Activated T-helper 1 cell treated with anti-CD3 and anti-CD28 coated beads, Interleukin-12 subunit alpha, Interleukin-12 subunit beta, Interleukin-2, Interleukin-4 antibody, amounts not matched to agents 30 ng/mL and 10 ng/mL and 1 ng/mL, durations not matched to agents 14 hours and 24 hours and 36 hours (primary cell): ENCODE data around the gene LTBP1. TPM values are rescaled to one million over a fixed set of nuclear protein-coding genes. Genes with fewer than 3 reads are reported as not detected.

Source experiments
- DNase-seq: peaks from one replicate; pipeline ENCODE4 v3.0.0; 2021; ENCODE audit warnings: low spot score
- H3K27ac Mint-ChIP-seq: one replicate; pipeline ENCODE4 v1.8.0; 2021; ENCODE audit warnings: mild to moderate bottlenecking, mixed read lengths
- H3K27me3 Mint-ChIP-seq: one replicate; pipeline ENCODE4 v1.8.0; 2022; ENCODE audit warnings: mild to moderate bottlenecking, moderate library complexity, mixed read lengths; ENCODE audit not compliant: insufficient read depth
- H3K36me3 Mint-ChIP-seq: one replicate; pipeline ENCODE4 v1.8.0; 2021; ENCODE audit warnings: low read depth, mixed read lengths
- H3K4me1 Mint-ChIP-seq: one replicate; pipeline ENCODE4 v1.8.0; 2021; ENCODE audit warnings: low read depth, mixed read lengths
- H3K4me3 Mint-ChIP-seq: one replicate; pipeline ENCODE4 v1.8.0; 2021; ENCODE audit warnings: mild to moderate bottlenecking, moderate library complexity, mixed read lengths
- H3K9me3 Mint-ChIP-seq: one replicate; pipeline ENCODE4 v1.8.0; 2021; ENCODE audit warnings: mixed read lengths
- intact Hi-C: fragments of 100-400 bp; cut with micrococcal nuclease; formaldehyde crosslinking; loops from one replicate; pipeline ENCODE4 v1.15.1; 2024
- total RNA-seq: library from RNA; stranded (reverse); gene quantifications from 2 replicates; pipeline ENCODE4 v1.2.3, GENCODE V29; 2022

Gene LTBP1
- total RNA-seq, 1 donor from 2014 or later = 0.26 TPM

DNA sequence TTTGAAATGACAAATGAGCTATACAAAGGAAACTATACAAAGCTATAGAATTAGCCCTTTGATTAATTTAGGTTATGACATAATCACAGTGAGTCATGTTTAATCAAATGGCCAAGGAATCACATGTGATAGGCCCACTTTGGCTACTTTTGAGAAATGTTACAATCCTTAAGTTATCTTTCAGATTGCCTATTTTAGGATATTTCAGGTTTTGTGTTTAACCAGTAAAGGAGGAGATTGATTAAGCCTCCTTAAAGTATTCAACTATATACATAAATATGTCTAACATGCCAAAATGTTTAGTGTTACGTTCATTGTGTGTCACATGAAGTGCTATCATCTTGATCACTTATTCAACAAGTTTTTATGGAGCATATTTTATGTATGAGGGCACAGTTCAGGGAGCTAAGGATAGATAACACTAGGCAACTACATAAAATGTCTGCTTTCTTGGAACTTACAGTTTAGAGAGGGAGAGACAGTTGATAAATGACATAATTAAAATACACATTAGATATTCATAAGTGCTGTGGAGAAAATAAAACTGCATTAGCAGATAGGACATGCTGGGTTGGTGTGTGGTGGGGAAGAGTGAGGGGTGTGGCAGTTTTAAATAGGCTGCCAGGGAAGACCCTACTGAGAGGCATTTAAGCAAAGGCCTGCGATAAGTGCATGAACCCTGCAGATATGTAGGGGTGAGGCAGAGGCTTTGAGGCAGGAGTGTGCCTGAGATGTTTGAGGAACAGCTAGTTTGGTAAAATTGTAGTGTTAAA is 77.2 kb downstream of the LTBP1 start:
- Mint-ChIP-seq H3K36me3 (no peaks in the 10 kb centered on the region), H3K4me1 (no peaks in the 10 kb centered on the region), H3K27ac (no peak overlapping the region), H3K4me3 (no peak overlapping the region), H3K27me3 (peaks cover 30% of the 10 kb centered on the region), H3K9me3 (no peaks in the 10 kb centered on the region)
- intact Hi-C loops = no loop called here
- no peak for DNase-seq

DNA sequence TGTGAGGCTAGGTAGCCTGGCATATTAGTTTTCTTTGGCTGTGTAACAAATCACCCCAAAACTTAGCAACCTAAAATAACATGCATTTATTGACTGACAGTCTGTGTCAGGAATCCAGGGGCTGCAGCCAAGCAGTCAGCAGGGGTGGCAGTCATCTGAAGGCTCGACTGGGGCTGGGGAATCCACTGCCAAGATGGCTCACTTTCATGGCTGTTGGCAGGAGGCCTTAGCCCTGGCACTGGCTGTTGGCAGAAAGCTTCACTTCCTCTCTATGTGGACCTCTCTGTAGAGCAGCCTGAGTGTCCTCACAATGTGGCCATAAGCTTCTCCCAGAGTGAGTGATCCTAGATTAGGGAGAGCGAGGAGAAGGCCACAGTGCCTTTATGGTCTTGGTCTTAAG is 78.0 kb downstream of the LTBP1 start:
- no peaks in the 10 kb centered on the region for H3K4me1 Mint-ChIP-seq
- no peaks in the 10 kb centered on the region for H3K36me3 Mint-ChIP-seq
- no peak overlapping the region for H3K4me3 Mint-ChIP-seq
- H3K27ac Mint-ChIP-seq = no peak overlapping the region
- no peak for DNase-seq
- intact Hi-C loops = no loop called here
- peaks cover 27% of the 10 kb centered on the region for H3K27me3 Mint-ChIP-seq
- no peaks in the 10 kb centered on the region for H3K9me3 Mint-ChIP-seq

DNA sequence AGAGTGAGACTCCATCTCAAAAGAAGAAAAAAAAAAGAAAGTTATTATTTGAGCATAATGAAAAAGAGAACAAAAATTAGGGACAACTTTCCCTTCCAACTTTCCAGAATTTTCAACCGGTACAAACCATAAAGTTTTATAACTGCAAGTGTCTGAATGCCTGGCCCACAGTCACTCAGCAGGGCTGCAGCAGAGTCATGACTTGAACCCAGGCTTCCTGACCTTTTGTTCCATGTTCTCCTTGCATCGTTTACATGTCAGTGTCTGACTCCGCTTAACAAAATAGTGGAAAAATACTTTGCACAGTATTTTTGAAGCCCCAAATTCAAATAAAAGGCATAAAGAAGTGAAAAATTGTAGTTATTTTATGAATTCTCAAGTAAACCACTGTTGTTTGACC is 82.7 kb downstream of the LTBP1 start:
- Mint-ChIP-seq H3K27me3 (peaks cover 5% of the 10 kb centered on the region), H3K9me3 (no peaks in the 10 kb centered on the region), H3K4me3 (no peak overlapping the region), H3K27ac (no peak overlapping the region), H3K36me3 (no peaks in the 10 kb centered on the region), H3K4me1 (no peaks in the 10 kb centered on the region)
- DNase-seq = no peak
- intact Hi-C loops = no loop called here

DNA sequence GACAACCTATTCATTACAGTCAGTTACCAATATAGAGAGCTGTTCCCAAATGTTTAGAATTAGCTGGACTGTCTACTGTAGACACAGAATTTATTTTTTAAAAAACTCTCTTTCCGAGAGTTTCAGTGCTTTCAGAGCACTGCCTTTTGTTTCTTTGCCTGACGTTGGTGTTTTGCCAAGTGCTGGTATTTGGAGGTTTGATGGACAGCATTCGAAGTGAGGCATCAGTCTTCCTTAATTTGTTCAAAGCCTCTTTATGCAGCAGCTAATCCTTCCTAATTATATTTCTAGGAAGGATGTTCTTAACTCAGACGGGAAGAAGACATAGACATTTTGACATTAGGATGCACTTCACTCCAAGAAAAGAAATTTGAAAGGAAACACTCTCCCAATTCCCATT is 83.2 kb downstream of the LTBP1 start:
- Mint-ChIP-seq H3K9me3 (no peaks in the 10 kb centered on the region), H3K4me1 (no peaks in the 10 kb centered on the region), H3K27ac (no peak overlapping the region), H3K27me3 (peaks cover 5% of the 10 kb centered on the region), H3K4me3 (no peak overlapping the region), H3K36me3 (no peaks in the 10 kb centered on the region)
- DNase-seq = no peak
- intact Hi-C loops = loop anchor here (5.0 kb wide), 2 partner anchors 478 to 552 kb away; no protein-coding TSS in a partner anchor

DNA sequence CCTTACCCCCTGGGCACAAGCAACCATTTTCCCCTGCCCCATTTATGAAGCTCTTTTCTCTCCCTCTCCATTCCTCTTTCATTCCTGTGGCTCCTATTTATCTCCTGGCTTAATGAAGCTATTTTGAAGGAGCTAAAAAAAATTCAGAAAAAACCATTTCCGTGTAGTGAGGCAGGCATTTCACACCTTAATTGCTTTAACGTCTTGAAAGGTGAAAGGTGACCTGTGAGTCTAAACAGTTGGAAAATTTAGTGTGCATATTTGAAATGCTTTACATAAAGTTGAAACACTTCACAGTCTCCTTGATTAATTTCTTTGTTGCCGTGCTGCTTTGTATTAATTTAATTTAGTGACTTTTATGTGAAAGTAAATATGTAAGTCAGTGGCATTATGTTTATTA is 83.6 kb downstream of the LTBP1 start:
- H3K36me3 Mint-ChIP-seq = no peaks in the 10 kb centered on the region
- no peak for DNase-seq
- H3K9me3 Mint-ChIP-seq = no peaks in the 10 kb centered on the region
- intact Hi-C loops = loop anchor here (5.0 kb wide), 2 partner anchors 478 to 552 kb away; no protein-coding TSS in a partner anchor
- peaks cover 5% of the 10 kb centered on the region for H3K27me3 Mint-ChIP-seq
- no peak overlapping the region for H3K4me3 Mint-ChIP-seq
- no peaks in the 10 kb centered on the region for H3K4me1 Mint-ChIP-seq
- no peak overlapping the region for H3K27ac Mint-ChIP-seq

DNA sequence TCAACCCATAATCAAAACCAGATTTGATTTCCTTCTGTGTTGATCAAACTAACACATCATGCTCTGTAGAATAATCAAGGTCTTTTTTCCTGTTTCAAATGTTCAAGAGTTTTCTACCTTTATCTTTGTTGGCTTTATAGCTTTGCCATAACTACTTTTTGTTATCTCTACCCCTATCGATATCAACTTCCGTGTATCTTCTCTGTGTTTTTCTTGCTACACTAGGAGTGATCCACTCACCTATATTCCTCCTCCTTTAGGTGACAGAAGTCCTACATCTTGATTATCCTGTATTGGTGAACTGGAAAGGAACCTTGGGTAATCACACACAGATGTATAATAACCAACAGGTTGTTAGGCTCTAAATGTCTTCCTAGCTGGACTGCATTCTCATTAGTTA is 85.5 kb downstream of the LTBP1 start:
- H3K4me3 Mint-ChIP-seq = no peak overlapping the region
- no peak overlapping the region for H3K27ac Mint-ChIP-seq
- intact Hi-C loops = loop anchor here (5.0 kb wide), 2 partner anchors 480 to 550 kb away; no protein-coding TSS in a partner anchor
- H3K27me3 Mint-ChIP-seq = peaks cover 5% of the 10 kb centered on the region
- H3K9me3 Mint-ChIP-seq = no peaks in the 10 kb centered on the region
- no peak for DNase-seq
- no peaks in the 10 kb centered on the region for H3K4me1 Mint-ChIP-seq
- H3K36me3 Mint-ChIP-seq = no peaks in the 10 kb centered on the region

DNA sequence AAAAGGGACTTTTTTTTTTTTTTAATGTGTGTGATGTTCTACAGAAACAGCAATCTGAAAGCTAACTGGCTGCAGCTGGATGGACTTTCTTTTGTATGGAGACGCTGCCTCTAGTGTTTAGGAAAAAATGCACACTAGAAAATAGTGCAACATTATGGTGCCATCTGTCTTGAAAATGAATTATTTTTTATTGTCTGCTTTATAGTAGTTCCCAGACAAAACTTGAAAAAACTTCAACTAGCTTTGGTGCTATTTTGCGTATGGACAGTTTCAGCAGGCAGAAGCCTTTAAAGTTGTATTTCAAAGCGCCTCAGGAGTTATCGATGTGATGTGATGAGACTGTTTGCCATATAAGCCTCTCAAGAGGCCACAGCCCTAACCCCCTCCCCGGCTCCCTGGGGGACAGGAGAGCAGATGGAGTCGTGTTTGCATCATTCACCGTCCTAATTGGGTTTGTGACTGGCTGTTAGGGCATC is 86.9 kb downstream of the LTBP1 start:
- DNase-seq = no peak
- Mint-ChIP-seq H3K36me3 (no peaks in the 10 kb centered on the region), H3K9me3 (no peaks in the 10 kb centered on the region), H3K4me3 (no peak overlapping the region), H3K4me1 (no peaks in the 10 kb centered on the region), H3K27me3 (peaks cover 4% of the 10 kb centered on the region), H3K27ac (no peak overlapping the region)
- intact Hi-C loops = loop anchor here (1.0 to 5.0 kb wide), 4 partner anchors 339 to 549 kb away; no protein-coding TSS in a partner anchor

DNA sequence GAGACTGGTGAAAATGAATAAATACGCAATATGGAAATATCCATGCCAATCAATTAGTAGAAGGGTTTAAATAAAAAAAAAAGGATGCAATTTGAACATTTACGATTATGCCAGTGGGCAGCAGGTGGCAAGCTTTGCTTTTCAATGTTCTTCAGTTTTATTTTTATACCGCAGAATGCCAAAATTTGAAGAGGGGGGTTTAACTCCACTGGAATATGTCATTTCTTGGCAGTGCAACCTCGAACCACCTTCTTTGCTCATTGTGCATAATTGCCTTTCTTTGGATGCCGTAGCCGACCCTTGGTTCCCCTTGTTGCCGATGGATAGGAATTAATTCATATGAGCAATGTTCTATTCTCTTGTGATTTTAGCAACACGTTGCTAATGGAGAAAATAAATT is 88.0 kb downstream of the LTBP1 start:
- no peak for DNase-seq
- Mint-ChIP-seq H3K27ac (no peak overlapping the region), H3K9me3 (no peaks in the 10 kb centered on the region), H3K27me3 (peaks cover 4% of the 10 kb centered on the region), H3K4me1 (no peaks in the 10 kb centered on the region), H3K4me3 (no peak overlapping the region), H3K36me3 (no peaks in the 10 kb centered on the region)
- intact Hi-C loops = loop anchor here (1.0 to 5.0 kb wide), 4 partner anchors 338 to 548 kb away; no protein-coding TSS in a partner anchor

DNA sequence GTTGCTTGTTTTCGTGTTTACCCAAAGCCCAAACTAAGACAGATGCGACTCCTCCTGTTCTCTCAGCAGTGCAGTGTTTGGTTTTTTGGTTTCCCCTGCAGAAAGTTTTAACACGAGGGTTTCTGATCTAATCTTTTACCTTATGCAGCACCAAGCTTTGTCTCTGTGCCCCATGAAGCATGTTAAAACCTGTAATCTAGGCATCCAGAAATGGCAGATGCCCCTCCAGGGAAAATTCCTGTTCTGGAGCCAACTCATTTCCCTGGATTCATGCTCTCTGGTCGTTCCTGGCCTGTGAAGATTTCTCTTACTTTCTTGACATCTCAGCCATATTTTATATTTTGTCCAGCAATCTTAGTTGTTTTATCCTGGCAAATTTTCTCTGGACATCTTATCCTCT is 91.5 kb downstream of the LTBP1 start:
- intact Hi-C loops = no loop called here
- Mint-ChIP-seq H3K4me1 (no peaks in the 10 kb centered on the region), H3K27ac (no peak overlapping the region), H3K4me3 (no peak overlapping the region), H3K36me3 (no peaks in the 10 kb centered on the region), H3K9me3 (no peaks in the 10 kb centered on the region), H3K27me3 (no peaks in the 10 kb centered on the region)
- no peak for DNase-seq

DNA sequence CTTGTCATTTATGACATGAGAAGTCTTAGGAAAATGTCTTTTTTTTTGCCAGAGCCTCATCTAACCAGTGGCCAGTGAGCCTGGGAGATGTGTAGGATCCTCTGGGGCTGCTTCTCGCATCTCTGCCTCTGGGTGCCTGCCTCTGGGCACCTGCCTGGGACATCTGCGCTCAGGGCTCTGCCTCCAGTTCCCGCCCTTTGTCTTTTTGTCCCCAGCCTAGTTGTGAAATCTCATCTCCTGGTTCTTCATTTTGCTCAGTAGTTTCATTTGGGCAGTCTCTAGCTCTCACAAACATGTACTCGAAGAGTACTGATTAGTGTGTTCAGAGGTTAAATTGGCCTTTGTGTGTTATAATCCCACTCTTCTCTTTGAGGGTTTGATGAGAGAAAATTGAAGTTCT is 92.0 kb downstream of the LTBP1 start:
- Mint-ChIP-seq H3K27ac (no peak overlapping the region), H3K27me3 (no peaks in the 10 kb centered on the region), H3K36me3 (no peaks in the 10 kb centered on the region), H3K4me3 (no peak overlapping the region), H3K9me3 (no peaks in the 10 kb centered on the region), H3K4me1 (no peaks in the 10 kb centered on the region)
- intact Hi-C loops = no loop called here
- DNase-seq = no peak

DNA sequence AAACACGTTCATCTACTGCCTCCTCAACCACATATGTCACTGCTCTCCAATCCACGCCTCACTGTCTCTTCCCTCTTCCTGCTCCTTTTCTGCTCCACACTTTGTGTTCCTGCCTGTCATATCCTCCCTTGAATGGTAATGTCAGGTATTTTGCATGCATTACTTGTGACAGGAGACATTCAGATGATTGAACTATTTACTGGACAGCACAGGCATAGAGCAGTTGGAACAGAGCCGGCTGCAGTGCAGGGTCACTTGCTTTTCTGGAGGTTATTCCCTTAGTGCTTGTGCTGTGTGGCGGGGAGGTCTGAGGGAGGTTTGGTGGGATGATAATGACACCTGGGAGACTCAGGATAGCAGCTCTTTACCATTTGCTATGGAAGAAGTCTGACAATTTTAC is 93.8 kb downstream of the LTBP1 start:
- Mint-ChIP-seq H3K36me3 (no peaks in the 10 kb centered on the region), H3K27ac (no peak overlapping the region), H3K4me1 (no peaks in the 10 kb centered on the region), H3K4me3 (no peak overlapping the region), H3K27me3 (no peaks in the 10 kb centered on the region), H3K9me3 (no peaks in the 10 kb centered on the region)
- intact Hi-C loops = no loop called here
- no peak for DNase-seq

DNA sequence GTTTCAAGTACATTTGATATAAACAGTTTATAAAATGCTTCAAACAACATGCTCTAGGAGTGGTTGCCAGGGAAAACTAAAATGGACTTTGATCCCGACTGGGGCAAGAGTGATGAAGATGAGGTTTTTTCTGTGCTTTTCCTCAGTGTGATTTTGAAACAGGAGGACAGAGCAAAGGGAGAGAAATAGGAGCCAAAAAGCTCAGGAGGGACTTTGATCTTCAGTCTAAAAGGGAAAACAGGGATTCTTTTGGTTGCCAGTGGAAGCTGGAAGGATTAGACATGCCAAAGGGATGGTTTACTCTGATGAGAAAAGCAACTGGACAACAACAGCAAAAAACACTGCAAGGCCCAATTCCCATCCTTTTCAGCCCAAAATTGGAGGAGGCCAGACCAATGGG is 95.5 kb downstream of the LTBP1 start:
- no peaks in the 10 kb centered on the region for H3K9me3 Mint-ChIP-seq
- H3K27me3 Mint-ChIP-seq = peaks cover 5% of the 10 kb centered on the region
- no peak overlapping the region for H3K4me3 Mint-ChIP-seq

DNA sequence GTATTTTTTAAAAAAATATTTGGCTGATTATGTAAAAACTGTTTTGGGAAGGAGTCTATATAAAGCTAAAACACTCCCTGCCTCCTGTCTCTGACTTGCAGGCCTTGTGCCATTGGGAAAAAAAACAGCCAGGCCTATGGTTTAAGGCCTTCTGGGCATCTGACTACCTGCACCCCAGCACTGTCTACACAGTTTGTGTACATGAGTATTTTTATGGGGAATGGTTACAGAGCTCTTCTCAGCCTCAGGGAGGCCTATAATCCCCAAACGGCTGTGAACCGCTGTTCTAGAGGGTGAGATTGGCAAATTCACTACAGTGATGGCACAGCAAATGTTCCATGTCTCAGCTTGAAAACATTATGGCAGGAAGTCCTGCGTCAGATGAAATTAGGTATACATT is 96.1 kb downstream of the LTBP1 start:
- Mint-ChIP-seq H3K27ac (no peak overlapping the region), H3K9me3 (no peaks in the 10 kb centered on the region), H3K4me1 (no peaks in the 10 kb centered on the region), H3K4me3 (no peak overlapping the region), H3K27me3 (peaks cover 8% of the 10 kb centered on the region), H3K36me3 (no peaks in the 10 kb centered on the region)
- no peak for DNase-seq
- intact Hi-C loops = no loop called here

More for the DNA sequence above, 95.5 kb downstream of the LTBP1 start:
- DNase-seq = no peak
- intact Hi-C loops = no loop called here
- Mint-ChIP-seq H3K4me1 (no peaks in the 10 kb centered on the region), H3K27ac (no peak overlapping the region), H3K36me3 (no peaks in the 10 kb centered on the region)
